Ishikawa (cell line): Measurements from ENCODE around the gene OLFML1.

Experiments
- CEBPB ChIP-seq: IDR thresholded peaks from 2 replicates; pipeline ENCODE4 v1.6.1; 2012
- CREB1 ChIP-seq: IDR thresholded peaks from 2 replicates; pipeline ENCODE4 v1.6.1; 2012; ENCODE audit warnings: low read depth
- EGR1 ChIP-seq: IDR thresholded peaks from 2 replicates; pipeline ENCODE4 v1.6.1; 2012
- EP300 ChIP-seq: IDR thresholded peaks from 2 replicates; pipeline ENCODE4 v1.6.1; 2012; ENCODE audit warnings: borderline replicate concordance
- FOXM1 ChIP-seq: IDR thresholded peaks from 2 replicates; pipeline ENCODE4 v1.6.1; 2012; ENCODE audit warnings: low read depth, borderline replicate concordance
- NFIC ChIP-seq: IDR thresholded peaks from 2 replicates; pipeline ENCODE4 v1.6.1; 2012
- RAD21 ChIP-seq: IDR thresholded peaks from 2 replicates; pipeline ENCODE4 v1.6.1; 2012; ENCODE audit warnings: low read depth
- TAF1 ChIP-seq: IDR thresholded peaks from 2 replicates; pipeline ENCODE4 v1.6.1; 2012; ENCODE audit warnings: low read depth, mild to moderate bottlenecking
- TCF12 ChIP-seq: IDR thresholded peaks from 2 replicates; pipeline ENCODE4 v1.6.1; 2012; ENCODE audit warnings: low read depth
- TEAD4 ChIP-seq: IDR thresholded peaks from 2 replicates; pipeline ENCODE4 v1.6.1; 2012
- YY1 ChIP-seq: IDR thresholded peaks from 2 replicates; pipeline ENCODE4 v1.6.1; 2012; ENCODE audit warnings: low read depth
- ZBTB7A ChIP-seq: IDR thresholded peaks from 2 replicates; pipeline ENCODE4 v1.6.1; 2012; ENCODE audit warnings: low read depth
- TF ChIP-seq, protein P1 (sequence below): IDR thresholded peaks from 2 replicates; pipeline ENCODE4 v1.6.1; 2012
- TF ChIP-seq, protein P2 (sequence below): IDR thresholded peaks from 2 replicates; pipeline ENCODE4 v1.6.1; 2012
- TF ChIP-seq, protein P3 (sequence below): IDR thresholded peaks from 2 replicates; pipeline ENCODE4 v1.6.1; 2012; ENCODE audit warnings: low read depth, mild to moderate bottlenecking

OLFML1 gene

DNA sequence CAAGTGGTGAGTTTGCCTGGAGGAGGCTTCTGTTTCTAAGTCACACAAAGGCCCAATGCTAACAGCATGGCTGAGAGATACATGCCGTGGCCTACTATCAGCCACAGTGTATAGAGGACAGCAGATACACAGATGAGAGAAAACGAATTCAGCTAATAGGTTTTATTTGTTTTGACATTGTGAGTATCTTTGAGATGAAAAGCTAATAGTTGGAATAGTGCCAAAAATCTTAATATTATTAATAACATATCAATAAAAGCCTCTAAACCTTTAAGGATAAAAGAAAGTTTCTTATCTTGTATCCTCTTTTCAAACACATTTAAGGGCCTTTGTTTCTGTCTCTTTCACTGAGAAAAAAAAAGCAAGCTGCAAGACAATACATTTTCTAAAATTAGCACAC is 30.5 kb upstream of the OLFML1 start:
- TF ChIP-seq NFIC: no peak
- TF ChIP-seq EP300: no peak

DNA sequence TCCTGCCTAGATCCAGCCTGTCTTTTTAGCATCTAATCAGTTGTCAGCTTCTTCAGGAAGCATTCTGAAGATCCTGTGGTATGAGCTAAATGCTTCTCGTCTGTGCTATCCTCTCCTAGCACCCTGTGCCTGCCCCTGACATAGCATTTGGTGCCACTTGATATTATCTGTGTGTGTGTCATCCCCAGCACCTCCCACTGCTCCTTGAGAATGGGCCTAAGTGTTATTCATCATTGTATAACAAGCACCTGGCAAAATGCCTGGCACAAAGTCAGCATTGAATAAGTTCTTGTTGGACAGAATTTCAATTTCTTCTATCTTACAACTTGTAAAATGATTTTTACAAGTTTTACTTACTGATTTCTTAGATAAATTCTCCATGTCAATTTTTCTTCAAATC is 28.1 kb upstream of the OLFML1 start:
- TF ChIP-seq CEBPB (no peak), YY1 (no peak), FOXM1 (no peak), TEAD4 (no peak), TCF12 (no peak), CREB1 (no peak), TAF1 (no peak)
- TF ChIP-seq, protein P1, sequence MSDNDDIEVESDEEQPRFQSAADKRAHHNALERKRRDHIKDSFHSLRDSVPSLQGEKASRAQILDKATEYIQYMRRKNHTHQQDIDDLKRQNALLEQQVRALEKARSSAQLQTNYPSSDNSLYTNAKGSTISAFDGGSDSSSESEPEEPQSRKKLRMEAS: no peak
- TF ChIP-seq, protein P2, sequence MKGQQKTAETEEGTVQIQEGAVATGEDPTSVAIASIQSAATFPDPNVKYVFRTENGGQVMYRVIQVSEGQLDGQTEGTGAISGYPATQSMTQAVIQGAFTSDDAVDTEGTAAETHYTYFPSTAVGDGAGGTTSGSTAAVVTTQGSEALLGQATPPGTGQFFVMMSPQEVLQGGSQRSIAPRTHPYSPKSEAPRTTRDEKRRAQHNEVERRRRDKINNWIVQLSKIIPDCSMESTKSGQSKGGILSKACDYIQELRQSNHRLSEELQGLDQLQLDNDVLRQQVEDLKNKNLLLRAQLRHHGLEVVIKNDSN: no peak

DNA sequence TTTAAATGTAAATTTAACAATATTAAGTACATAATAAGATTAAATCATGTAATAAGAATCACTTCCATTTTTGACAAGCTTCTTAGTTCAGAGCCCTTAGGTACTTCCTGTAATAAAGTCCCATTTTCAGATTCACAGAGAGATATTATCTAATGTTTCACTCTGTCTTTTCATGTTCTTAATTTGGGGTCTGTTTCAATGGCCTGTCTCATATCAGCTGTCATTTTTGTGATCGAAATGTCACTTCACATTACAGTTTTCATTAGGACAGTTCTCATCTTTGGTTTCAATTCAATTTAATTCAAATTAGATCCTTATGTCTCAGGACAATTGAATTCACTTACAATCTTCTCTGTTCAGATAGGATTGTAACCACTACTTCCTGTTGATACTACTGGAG is 22.6 kb upstream of the OLFML1 start:
- TF ChIP-seq, protein P3, sequence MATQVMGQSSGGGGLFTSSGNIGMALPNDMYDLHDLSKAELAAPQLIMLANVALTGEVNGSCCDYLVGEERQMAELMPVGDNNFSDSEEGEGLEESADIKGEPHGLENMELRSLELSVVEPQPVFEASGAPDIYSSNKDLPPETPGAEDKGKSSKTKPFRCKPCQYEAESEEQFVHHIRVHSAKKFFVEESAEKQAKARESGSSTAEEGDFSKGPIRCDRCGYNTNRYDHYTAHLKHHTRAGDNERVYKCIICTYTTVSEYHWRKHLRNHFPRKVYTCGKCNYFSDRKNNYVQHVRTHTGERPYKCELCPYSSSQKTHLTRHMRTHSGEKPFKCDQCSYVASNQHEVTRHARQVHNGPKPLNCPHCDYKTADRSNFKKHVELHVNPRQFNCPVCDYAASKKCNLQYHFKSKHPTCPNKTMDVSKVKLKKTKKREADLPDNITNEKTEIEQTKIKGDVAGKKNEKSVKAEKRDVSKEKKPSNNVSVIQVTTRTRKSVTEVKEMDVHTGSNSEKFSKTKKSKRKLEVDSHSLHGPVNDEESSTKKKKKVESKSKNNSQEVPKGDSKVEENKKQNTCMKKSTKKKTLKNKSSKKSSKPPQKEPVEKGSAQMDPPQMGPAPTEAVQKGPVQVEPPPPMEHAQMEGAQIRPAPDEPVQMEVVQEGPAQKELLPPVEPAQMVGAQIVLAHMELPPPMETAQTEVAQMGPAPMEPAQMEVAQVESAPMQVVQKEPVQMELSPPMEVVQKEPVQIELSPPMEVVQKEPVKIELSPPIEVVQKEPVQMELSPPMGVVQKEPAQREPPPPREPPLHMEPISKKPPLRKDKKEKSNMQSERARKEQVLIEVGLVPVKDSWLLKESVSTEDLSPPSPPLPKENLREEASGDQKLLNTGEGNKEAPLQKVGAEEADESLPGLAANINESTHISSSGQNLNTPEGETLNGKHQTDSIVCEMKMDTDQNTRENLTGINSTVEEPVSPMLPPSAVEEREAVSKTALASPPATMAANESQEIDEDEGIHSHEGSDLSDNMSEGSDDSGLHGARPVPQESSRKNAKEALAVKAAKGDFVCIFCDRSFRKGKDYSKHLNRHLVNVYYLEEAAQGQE: no peak

DNA sequence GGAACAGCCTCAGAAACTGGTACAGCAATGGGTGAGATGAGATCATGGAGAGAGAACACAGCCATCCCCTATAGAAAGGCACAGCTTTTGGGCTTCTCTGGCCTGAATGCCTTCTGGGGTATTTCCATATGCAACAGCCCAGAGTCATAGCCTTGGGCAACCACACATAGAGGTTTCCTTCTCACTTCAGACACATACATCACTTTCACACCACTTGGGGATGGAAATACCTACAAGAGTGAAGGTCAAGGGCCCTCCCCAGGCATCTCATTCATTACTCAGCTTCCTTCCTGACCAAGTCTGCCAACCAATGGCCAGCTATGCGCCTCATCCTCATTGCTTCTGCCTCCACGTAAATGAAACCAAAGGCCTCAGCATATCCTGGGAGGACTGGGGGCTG is 17.7 kb upstream of the OLFML1 start:
- TF ChIP-seq TEAD4 (no peak), EP300 (no peak)

DNA sequence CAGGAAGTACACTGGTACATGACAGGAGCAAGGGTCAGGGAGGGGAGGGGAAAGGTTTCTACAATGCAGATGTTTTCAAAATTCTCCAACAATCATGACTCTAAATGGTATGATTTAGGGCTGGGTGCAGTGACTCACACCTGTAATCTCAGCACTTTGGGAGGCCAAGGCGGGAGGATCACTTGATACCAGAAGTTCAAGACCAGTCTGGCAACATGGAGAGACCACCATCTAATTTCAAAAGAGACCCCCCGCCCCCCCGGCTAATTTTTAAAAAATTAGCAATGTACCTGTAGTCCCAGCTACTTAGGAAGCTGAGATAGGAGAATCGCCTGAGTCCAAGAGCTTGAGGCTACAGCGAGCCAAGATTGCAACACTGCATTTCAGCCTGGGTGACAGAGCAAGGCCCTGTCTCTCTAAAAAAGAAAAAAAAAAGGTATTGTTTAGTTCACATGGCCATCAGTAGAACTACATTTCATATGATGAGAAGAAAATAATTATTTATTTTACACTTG is 15.9 kb upstream of the OLFML1 start:
- TF ChIP-seq CEBPB (no peak), FOXM1 (no peak), EGR1 (no peak), YY1 (no peak), ZBTB7A (no peak), NFIC (no peak), TEAD4 (no peak), TCF12 (no peak), TAF1 (no peak), RAD21 (no peak), CREB1 (no peak), EP300 (no peak)
- TF ChIP-seq, protein P2: no peak
- TF ChIP-seq, protein P3: no peak
- TF ChIP-seq, protein P1: no peak

DNA sequence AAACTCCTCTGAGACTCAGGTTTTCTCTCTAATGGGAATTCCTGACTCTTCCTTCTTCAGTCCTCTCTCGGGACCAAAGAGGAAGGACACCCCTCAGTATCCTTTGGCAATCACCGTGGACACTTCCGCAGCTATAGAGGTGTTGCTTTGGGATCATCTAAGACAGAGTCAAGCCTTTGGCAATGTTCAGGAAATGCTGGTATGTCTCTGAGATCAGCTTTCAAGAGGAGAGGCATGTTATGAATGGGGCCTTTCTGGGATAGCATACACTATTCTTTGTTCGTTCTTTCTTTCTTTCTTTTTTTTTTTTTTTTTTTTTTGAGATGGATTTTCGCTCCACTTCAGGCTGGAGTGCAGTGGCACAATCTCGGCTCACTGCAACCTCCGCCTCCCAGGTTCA is 14.2 kb upstream of the OLFML1 start:
- TF ChIP-seq EP300 (no peak), RAD21 (no peak), ZBTB7A (no peak), TAF1 (no peak), EGR1 (no peak), NFIC (no peak), YY1 (no peak), TCF12 (no peak), CREB1 (no peak), TEAD4 (no peak), CEBPB (no peak), FOXM1 (no peak)
- TF ChIP-seq, protein P1: no peak
- TF ChIP-seq, protein P3: no peak
- TF ChIP-seq, protein P2: no peak
